GM06990 (cell line): ENCODE data around the gene LDOC1.

Source experiments
- DNase-seq: peaks from one replicate; pipeline ENCODE4 v3.0.0-alpha.2; 2011; ENCODE audit not compliant: insufficient read length; ENCODE audit errors: extremely low read depth
- H3K27me3 ChIP-seq: replicated peaks from 2 replicates; pipeline ENCODE4 v1.6.0; 2011; ENCODE audit warnings: low read length; ENCODE audit not compliant: control insufficient read depth, insufficient read depth
- H3K36me3 ChIP-seq: 2 replicates; pipeline ENCODE4 v1.5.1; 2011; ENCODE audit warnings: low read length; ENCODE audit not compliant: control insufficient read depth, insufficient read depth
- H3K4me3 ChIP-seq: replicated peaks from 2 replicates; pipeline ENCODE4 v1.5.1; 2011; ENCODE audit warnings: low read depth, mild to moderate bottlenecking, control low read depth, low read length
- CTCF ChIP-seq: IDR thresholded peaks from 2 replicates; pipeline ENCODE4 v1.5.1; 2011; ENCODE audit warnings: low read length, control low read depth, mild to moderate bottlenecking, inconsistent platforms; ENCODE audit not compliant: insufficient read depth, poor library complexity, severe bottlenecking

LDOC1 gene

GRCh38 chrX:141142946-141143345 is 34.0 kb downstream of the LDOC1 start:
- no peak for TF ChIP-seq CTCF
- Histone ChIP-seq H3K36me3 (no peaks in the 10 kb centered on the region), H3K4me3 (no peak overlapping the region), H3K27me3 (no peaks in the 10 kb centered on the region)
- no peak for DNase-seq

GRCh38 chrX:141133272-141133671 is 43.7 kb downstream of the LDOC1 start:
- Histone ChIP-seq H3K36me3 (no peaks in the 10 kb centered on the region), H3K27me3 (no peaks in the 10 kb centered on the region), H3K4me3 (no peak overlapping the region)
- no peak for DNase-seq
- TF ChIP-seq CTCF: no peak

GRCh38 chrX:141127146-141127545 is 49.8 kb downstream of the LDOC1 start:
- Histone ChIP-seq H3K27me3 (no peaks in the 10 kb centered on the region), H3K36me3 (no peaks in the 10 kb centered on the region), H3K4me3 (no peak overlapping the region)
- DNase-seq: no peak
- TF ChIP-seq CTCF: no peak
